Frontal cortex (tissue), 4 donors: ENCODE results near the gene USP47. TPM values are rescaled to one million over a fixed set of nuclear protein-coding genes. Genes with fewer than 3 reads are reported as not detected.

Experiments
- DNase-seq, 2 donors: peaks; one replicate each; pipeline ENCODE4 v3.0.0; 2012; ENCODE audit warnings: low spot score in 2 of 2
- FAIRE-seq: peaks from 2 replicates; lab custom pipeline; 2012; peaks lifted over from hg19 to GRCh38; lab: Jason Lieb, UNC
- total RNA-seq: library from RNA; depleted of rRNA; stranded (reverse); fragments of >200 nt; gene quantifications from one replicate; pipeline ENCODE4 v1.2.3, GENCODE V29; 2014
- donor health status: control.
- donor health status: control.
- donor health status: control.

Gene USP47
- total RNA-seq, 1 donor from 2014 or later = 149 TPM

DNA sequence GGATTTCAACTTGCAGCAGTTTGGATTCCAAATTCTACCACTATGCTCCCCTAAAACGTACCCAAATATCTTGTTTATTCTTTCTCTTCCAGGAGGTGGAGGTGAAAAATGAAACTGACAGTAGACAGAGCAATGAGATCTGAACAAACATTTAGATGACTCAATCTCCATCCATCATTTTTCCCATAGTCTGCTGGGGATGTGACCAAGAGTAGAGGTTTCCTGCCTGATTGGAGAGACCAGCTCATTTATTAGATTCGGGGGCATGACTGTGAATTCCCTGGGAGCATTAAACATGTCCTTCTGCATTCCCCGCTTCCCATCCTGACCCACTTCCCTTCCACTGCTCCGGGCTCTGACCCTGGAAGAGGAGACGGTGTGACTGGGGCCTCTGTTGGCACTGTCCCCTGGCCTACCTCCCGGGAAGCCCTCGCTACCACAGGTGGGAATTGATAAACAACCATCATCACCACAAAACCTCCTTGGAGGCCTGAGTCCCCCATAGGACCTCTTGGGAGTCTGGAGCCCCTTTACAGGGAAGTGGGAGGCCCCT, 146.4 kb downstream of the USP47 start:
- DNase-seq = no peak
- FAIRE-seq = no peak

DNA sequence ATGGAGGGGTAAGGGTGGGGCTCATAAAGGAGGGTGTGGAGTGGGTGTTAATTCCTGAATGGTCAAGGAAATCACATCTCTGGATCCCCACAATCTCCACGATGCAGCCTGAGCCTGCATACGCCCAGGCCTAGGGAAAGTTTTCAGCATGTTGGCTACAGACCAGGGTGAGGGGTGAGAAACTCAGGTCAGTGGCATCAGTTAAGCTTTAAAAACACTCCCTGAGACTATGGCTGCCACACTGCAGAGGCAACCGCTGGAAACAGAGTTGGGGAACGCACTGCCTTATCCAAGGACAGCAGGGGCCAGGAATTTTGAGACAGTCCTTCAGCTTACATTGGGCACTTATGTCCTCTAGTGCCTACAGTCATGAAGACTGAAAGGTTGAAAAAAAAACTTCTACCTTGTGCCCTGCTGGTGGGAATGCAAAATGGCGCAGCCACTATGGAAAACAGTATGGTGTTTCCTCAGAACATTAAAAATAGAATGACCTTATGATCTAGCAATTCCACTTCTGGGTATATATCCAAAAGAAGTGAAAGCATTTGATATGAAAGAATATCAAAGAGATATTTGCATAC, 147.0 kb downstream of the USP47 start:
- no peak for FAIRE-seq
- DNase-seq = no peak

DNA sequence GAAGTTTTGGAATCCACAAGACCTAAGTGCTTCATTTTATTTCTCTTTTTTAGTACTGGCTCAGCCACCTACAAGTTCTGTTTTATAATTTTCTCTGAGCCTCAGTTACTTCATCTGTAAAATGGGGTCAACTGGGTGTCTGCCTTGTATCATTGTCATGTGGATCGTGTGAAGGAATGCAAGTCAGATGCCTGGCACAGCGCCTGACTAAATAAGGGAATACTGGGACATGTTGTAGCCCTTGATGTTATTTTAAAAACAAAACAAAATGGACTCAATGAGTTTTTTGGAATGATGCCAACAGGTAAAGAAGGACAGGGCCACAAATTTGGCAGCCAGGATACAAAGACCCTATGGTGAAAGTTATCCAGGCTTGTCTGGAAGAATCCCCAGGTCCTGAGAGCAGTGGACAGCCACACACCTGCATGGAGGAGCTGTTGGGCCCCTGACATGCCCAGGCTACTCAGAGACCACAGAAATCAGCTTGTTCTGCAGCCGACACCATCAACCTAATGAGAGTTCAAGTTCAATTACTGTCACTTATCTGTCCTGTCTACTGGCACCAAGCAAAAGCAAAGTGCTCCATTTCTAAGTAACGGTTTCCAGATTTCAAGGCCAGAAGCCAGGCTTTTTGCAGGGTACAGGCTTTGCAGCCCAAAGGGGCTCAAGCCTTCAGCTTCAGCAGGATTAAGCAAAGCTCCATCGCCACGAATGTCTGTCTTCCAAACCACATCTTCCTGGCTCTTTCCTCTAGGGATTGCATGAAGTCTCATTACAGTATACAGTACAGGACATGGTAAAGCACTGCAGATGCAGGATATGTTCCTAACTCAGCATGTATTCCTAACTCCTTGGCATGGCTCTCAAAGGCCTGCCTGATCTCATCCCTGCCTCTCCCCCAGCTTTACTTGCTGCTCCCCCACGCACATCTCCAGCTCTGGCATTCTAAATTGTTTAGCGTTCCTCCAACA, 148.3 kb downstream of the USP47 start:
- DNase-seq = no peak
- FAIRE-seq = no peak

DNA sequence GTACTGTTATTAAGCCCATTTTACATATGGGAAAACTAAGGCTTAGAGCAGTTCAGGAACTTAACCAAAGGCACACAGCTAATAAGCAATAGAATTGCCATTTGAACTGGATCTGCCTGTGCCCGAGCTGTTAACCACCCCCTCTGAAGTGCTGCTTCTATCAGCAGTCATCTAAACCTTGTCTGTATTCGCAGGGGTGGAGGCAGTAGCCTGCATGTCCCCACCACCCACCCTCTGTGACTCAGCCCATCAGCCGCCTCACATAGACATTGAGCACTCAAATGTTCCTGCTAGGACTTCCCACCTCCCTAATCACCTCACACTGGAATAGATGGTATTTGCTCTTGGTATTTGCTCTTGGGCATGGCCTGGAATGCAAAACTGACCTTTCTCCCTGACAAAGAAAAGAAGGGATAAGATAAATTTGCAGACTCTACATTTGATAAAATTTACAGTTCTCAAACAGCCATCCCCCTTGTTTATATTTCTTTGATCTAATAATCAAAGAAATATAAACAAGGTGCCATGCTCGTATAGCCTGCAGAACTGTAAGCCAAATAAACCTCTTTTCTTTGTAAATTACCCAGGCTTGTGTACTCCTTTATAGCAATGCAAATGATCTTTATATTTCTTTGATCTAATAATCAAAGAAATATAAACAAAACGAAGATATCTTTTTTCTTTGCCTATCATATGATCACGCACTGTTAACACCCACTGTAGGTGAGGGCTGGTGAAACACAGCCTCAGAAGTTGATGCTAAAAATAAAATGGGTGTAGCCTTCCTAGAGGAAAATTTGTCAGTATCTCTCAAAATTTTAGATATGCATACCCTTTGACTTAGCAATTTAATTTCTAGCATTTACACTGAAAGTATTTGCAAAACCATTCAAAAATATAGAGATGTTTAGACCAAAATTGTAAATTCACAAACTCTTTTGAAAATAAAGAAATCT, 150.8 kb downstream of the USP47 start:
- FAIRE-seq = no peak
- DNase-seq = no peak

DNA sequence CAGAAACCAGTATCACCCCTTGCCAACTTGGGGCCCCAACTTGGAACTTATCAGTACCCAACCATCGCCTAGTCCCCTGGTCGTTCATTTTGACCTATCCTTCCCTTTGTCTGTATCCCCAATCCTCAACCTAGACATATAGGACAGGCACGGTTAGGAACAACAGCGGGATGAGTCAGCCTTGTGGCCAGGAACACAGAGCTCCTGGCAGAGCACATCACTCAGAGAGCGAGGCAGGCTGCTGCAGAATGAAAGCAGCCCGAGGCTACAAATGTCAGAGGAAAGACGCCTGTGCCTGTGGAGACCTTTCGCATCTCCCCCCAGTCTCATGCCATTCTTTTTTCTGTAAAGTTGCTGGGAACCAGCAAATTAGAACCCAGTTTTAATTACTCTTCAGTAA, 152.1 kb downstream of the USP47 start:
- DNase-seq = peak in 1 of 2 donors; percentile 46
- FAIRE-seq = no peak

DNA sequence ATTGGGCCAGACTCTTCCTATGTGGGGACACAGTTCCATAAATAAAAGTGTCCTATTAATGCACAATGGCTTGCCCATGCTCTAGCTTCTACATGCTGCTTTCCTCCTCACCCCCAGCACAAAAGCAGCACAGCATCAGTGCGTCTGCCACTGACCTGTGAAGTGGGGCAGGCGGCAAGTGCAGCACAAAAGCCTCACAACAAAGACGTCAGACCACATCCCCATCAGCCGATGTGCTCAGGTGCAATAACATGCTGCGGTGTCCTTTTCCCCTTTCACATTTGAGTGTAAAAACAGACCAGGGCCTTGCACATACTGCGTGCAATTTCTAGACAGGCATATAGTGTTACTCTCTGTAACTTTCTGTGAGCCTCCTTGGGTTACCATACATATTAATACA, 153.8 kb downstream of the USP47 start:
- FAIRE-seq (no peak), DNase-seq (no peak)

DNA sequence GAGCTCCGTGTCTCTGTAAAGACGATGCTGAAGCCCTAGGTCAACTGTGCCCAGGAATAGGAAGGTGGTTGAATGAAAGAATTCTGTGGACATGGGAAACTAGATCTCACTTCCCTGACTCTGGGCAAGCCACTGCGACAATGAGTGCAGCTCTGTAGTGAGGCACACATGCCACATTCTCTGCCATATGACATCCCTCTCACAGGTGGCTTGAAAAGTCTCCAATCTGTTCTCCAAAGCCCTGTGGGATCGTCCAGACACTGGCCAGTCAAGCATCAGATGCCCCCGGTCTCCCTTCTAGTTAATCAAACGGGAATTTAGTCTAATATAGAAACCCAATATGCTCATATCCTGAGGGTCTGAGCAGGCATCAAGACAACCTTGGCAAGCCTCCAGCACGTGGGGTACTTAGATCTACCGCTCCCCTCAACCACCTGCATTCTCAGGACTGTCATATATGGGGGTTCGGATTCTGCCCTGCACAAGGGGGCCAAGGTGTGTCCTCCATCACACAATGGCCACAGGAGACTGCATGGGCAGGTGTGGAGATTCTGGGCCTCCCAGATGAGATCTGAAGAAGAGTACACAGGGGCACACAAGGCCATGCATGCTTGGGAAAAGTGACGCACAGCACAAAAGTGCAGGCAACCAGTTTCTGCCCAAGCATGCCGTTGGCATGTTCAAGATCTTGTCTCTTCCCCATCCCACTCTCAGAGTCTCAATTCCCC, 154.7 kb downstream of the USP47 start:
- no peak for FAIRE-seq
- no peak for DNase-seq

DNA sequence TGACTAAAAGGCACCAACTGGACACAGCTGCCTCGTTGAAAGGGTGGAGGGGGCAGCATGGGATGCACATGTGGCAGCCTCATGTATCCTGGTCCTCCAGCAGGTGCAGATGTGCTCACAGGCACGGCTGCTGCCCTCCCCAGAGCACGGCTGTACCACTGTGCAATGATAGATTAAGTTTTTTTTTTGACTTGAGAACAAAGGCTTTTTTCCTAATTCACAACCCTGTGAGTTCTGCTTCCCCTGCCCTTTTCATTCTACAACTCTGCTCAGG, 155.2 kb downstream of the USP47 start:
- FAIRE-seq (no peak), DNase-seq (no peak)

DNA sequence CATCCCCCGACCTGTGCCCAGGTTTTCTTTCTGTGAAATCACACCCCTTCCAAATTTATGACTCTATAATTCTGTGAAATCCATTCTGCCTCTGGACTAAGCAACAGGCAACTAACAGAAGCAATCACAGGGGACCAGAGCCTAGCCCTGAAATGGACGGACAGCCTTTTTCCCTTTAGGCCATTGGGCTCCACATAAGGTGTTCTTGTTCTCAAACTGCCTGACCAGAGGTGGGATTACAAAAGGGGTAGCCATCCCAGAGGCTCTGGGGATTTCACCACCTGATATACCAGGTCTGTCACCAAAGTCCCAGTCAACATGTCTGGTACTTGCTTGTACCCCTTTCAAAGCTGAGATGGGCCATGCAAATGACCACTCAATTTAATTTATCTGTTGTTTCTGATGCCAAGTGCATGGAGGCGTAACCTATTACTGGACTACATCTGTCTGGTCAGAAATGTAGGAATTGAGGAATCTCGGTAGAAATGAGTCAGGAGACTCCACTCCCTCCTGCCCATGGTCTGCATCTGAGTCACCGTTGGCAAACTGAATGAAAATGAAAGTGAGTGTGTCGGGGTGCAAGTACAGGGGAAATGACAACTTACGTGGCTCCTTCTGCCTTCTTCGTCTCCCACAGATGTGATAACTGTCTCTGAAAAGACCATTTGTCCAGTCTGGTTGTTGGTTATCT, 156.5 kb downstream of the USP47 start:
- DNase-seq = no peak
- FAIRE-seq = no peak

DNA sequence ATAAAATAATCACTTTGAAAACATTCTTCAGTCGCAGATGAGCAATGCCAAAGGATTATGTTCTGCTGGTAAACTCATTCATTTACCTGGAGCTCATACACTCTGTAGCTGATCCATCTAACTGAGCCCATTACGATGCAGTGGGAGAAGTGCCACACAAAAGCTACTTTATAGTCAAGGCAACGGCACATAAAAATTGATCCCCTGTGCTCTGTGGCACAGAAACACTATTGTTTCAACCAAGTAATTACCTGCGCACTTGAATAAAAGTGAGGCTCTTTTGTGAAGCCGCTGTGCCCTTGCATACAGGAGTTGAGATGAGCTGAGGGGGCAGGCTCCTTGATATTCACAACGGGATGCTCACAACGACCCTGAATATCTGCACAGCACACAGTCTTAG, 159.4 kb downstream of the USP47 start:
- DNase-seq (no peak), FAIRE-seq (no peak)

DNA sequence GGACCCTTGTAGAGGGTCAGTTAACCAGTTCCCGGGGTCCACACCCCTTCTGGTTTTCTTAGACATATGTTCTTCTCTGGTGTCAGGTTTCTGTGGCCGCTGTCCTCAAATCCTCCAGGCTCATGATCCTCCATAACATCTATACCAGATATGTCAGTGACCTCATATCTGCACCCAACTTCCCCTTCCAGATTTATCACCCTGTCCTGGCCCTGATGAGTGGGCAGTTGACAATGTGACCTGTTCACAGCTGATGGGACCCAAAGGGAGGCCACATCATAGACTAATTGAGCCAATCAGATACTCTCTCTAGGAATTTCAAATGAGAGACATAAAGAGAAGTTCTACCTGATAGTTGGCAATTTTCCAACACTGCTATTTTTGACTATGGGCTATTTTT, 161.6 kb downstream of the USP47 start:
- FAIRE-seq = no peak
- DNase-seq = no peak

DNA sequence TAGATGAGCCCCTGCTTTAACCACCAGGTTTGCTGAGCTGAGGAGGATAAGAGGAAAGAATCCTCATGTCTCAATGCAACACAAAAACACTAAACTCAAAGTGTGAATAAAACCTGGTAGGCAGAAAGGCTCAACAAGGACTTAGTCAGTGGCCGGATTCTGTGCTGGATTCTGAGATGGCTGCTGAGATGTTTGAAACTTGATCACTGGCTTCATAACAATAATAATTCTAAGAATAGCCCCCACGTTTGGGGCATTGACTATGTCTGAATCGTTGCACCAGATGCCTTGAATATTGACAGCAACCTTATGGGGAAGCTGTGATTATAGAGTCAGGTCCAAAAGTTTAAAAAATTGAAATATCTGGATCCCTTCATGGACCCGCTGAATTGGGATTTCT, 162.0 kb downstream of the USP47 start:
- FAIRE-seq (no peak), DNase-seq (no peak)

DNA sequence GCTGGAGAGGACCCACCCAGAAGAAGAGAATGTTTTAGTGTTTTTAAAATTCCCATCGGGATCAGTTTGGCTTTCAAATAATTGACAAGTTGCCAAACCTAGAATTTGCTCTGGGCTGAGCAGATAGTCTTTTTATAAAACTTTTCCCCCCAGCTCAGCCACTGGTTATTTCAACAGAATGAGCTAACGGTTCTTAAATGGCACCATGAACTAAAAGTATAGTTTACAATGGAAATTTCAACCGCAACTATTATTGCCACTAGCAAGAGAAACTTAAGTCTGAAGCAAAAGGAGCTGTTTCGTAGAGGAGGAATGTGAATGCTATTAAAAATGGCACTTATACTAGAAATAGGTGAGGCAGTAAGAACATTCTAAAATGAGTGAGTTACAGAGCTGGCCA, 163.3 kb downstream of the USP47 start:
- DNase-seq (no peak), FAIRE-seq (no peak)

DNA sequence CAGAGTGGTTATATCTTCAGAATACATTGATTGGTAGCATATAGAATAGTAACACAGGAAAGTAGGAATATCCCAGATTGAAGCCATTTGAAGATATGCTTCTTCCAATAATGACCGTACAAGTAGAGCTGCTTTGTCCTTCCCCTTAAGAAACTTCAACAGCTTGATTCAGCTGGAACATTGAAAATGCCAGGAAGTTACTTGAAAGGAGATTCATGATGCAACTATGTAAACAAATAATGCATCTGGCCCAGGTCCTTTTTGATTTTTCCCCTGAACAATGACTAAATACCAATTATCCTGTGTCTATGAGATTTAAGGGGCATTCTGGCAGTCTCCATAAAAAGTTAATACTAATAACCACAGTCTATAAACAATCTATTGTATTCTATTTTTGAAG, 163.7 kb downstream of the USP47 start:
- no peak for FAIRE-seq
- DNase-seq = no peak

DNA sequence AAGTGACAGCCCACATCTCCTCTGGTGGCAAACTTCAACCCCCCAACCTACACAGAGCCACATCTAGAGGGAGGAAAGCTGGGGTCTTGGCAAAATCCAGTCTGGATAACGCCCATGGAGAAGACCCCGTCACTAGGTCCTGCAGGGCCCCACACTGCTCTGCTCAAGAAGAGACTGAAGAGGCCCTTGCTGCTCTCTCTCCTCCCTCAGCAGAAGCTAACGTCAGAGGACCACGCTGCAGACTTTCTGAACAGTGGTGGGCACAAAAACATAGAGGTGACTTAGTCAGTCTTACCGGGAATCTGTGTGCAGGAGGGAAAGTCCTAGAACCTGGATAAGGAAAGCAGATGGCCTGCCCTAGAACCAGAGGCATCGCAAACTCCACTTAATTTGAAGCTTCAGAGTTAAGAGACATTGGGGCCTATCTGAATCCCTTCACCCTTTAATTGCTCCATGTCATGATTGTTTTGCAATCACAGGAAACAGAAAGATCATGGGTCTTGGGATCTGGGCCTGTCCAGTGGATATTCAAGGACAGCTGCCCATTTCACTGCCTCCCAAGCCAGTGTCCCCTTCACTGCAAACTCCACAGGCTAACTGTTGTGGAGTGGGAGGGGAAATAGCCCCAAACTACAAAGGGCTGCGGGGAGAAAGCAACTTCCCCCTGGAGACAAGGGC, 164.9 kb downstream of the USP47 start:
- FAIRE-seq (no peak), DNase-seq (no peak)

DNA sequence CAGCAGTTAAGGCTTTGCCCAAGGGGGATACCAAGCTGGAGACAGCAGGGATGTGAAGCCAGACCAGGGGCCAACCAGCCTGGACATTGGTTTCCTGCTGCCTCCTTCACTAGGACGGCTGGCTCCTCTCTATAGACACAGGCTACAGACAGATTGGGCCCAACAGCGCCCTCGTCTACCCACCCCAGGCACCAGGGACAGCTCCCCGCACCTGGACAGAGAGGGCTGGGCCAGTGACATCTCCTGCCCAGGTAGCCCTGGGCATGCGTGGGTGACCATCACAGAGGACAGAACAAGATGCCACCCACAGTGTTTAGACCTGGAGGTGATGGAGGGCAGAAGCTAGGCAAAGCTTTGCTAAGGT, 165.4 kb downstream of the USP47 start:
- FAIRE-seq = no peak
- no peak for DNase-seq

DNA sequence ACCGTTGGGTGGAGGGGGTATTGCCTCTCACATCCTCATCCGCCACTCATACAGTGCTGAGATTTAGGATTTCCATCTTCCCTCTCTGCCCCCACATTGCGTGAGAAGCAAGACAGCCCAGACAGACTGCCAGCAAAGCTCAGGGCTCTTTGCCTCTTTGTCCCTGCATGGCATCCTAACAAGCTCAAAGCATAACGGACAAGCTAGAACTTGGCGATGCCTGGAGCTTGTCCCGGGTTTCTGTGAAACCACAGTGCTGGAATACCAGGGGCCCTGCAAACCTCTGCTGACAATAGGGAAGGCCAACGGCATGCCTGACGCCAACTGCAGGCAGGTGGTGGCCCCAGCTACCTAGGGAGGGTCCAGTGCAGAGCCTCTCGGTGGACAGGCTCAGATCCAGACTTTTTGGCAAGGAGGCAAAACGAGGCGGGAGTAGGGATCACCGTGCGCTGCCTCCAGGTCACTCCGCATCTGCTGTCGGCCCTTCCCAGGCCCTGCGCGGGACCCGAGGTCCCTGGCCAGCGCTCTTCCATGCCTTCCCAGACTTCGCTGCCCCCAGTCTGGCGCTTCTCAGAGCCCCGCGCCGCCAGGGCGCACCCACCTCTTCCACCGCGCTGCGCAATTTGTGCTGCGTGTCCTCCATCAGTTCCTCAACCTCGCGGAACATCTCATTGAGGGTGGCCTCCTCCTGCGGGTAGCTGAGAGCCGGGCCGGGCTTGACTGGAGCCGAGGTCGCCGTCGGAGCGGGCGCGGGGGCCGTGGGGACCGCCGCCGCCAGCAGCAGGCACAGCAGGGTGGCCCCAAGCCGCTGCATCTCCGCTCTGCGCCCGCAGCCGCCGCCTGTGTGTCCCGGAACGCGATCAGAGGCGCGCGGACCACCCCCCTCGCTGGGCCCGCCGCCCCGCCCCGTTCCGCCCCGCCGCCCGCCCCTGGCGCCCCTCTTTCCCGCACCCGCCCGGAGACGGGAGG, 166.3 kb downstream of the USP47 start, which contains the start of gene DKK3:
TSS of gene DKK3 (minus strand) at position 858 of the 969 bp plus-strand sequence. CDS start at position 814, 44 bp downstream.
- no peak for FAIRE-seq
- peak; percentile 25 to 49 for DNase-seq
